Uterus (tissue), 4 donors: ENCODE data around the gene SLBP. TPM values are rescaled to one million over a fixed set of nuclear protein-coding genes. Genes with fewer than 3 reads are reported as not detected.

Experiments
- DNase-seq, 2 donors: peaks; one replicate each; pipeline ENCODE4 v3.0.0-alpha.2; 2019 to 2020
- H3K27ac ChIP-seq, 2 donors: fragments of 200-600 bp; sonication (generic); 1 replicate in 1 of 2; 2 replicates in 1 of 2; pipeline ENCODE4 v1.5.1; 2016 to 2018
- H3K27me3 ChIP-seq, 2 donors: fragments of 200-600 bp; sonication (generic); one replicate each; pipeline ENCODE4 v1.5.1; 2018 to 2019; ENCODE audit warnings: control low read depth in 1 of 2
- H3K36me3 ChIP-seq, 2 donors: fragments of 200-600 bp; sonication (generic); one replicate each; pipeline ENCODE4 v1.5.1; 2019; ENCODE audit warnings: control low read depth in 1 of 2
- H3K4me1 ChIP-seq, 2 donors: fragments of 200-600 bp; sonication (generic); one replicate each; pipeline ENCODE4 v1.5.1; 2018 to 2019; ENCODE audit warnings: control low read depth in 1 of 2
- H3K4me3 ChIP-seq, 2 donors: fragments of 200-600 bp; sonication (generic); 1 replicate in 1 of 2; 2 replicates in 1 of 2; pipeline ENCODE4 v1.5.1; 2018 to 2019; ENCODE audit warnings: mild to moderate bottlenecking in 1 of 2
- H3K9me3 ChIP-seq, 2 donors: fragments of 200-600 bp; sonication (generic); one replicate each; pipeline ENCODE4 v1.5.1; 2019; ENCODE audit warnings: control low read depth in 1 of 2
- POLR2A ChIP-seq, 2 donors: fragments of 450-650 bp; IDR thresholded peaks; one replicate each; pipeline ENCODE4 v1.6.1; 2016; ENCODE audit warnings: antibody characterized with exemption in 2 of 2, mild to moderate bottlenecking in 1 of 2, moderate library complexity in 1 of 2
- intact Hi-C: fragments of 100-400 bp; cut with DNase I; formaldehyde crosslinking; loops from one replicate; pipeline ENCODE4 v1.15.1; 2023; ENCODE audit warnings: low total_unique reads
- total RNA-seq, 4 donors: library from RNA; depleted of rRNA in 3 of 4; stranded (reverse); fragments of >200 nt in 3 of 4; gene quantifications; one replicate each; pipeline versions ENCODE4 v1.1.0 to v1.2.4, GENCODE V29; 2014 to 2023
- TF ChIP-seq, protein P1 (sequence below), 4 experiments: fragments of 200-600 bp in 2 of 4; fragments of 450-650 bp in 2 of 4; sonication (generic) in 2 of 4; IDR thresholded peaks; one replicate each; pipeline ENCODE4 v1.5.1; 2016 to 2019; ENCODE audit warnings: antibody characterized with exemption in 4 of 4, mild to moderate bottlenecking in 2 of 4, moderate library complexity in 1 of 4
- donor health status: DM: yes; HTN: yes; CAD: no.

Gene SLBP
- total RNA-seq, 4 donors from 2014 or later = 25.0 to 56.4 (median 41.4) TPM

DNA sequence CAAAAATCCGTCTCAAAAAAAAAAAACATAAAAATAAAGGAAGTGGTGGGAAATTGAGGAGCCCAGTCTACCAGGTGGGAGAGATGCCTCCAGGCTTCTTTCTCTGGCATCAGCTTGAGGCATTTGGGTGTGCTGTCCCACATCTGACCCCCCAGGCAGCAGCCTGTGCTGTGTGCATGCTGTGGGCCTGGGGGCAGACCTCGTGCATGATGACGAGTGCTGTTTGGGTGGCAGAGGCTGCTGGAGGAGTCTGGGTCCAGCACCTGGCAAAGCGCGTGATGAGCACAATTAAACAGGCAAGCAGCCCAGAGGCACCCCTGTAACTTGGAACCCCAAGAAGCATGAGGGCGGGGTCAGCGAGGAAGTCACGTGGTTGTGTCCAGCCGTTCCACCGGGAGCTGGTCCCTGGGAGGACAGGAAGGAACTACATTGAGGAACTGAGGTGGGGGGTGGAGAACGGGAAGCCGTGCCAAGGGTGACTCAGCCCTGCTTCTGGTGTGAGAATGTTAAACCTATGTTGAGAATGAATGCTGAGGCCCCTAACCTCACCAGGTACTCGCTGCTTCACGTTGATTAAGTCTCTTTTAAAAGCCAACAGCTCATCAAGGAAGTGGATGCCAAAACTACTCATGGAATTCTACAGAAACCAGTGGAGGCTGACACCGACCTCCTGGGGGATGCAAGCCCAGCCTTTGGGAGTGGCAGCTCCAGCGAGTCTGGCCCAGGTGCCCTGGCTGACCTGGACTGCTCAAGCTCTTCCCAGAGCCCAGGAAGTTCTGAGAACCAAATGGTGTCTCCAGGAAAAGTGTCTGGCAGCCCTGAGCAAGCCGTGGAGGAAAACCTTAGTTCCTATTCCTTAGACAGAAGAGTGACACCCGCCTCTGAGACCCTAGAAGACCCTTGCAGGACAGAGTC, 15.3 kb upstream of the SLBP start:
- Histone ChIP-seq H3K27ac (peak overlapping the region in 1 of 2 donors; percentile 52), H3K4me1 (no peaks in the 10 kb centered on the region)
- peak in 1 of 2 donors; percentile 61 for DNase-seq

DNA sequence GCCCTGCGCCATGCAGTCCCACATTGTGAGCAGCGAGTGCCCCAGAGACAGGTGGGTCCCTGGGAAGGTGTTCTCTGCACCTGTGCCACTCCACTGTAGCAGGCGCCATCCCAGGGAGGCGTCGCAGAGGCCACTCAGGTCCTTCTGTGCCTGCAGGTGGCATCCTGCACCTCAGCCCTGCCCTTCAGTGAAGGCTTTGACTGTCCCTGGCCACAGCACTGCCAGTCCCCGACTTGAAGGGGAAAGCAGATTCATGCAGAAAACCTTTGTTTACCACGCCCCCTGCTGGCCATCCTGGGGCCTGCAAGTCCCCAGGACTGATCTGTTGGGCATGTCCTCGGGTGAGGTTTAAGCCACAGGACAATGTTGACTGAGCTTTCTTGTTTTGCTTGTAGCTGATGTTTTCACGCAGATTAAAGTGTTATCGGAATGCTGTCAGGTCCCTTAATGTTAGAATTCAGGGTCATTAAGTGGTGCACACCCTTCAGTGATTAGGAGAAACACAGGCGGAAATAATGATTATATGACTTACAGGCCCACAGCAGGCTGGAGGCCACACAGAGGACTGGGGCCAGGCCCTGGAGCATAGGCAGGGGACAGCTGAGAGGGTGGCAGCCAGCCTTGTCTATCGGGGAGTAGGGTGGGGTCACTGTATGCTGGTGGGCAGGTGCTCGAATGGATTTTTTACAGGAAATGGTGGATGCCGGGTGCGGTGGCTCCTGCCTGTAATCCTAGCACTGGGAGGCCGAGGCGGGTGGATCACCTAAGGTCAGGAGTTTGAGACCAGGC, 14.2 kb upstream of the SLBP start:
- Histone ChIP-seq H3K9me3 (no peaks in the 10 kb centered on the region), H3K27me3 (no peaks in the 10 kb centered on the region), H3K36me3 (no peaks in the 10 kb centered on the region), H3K4me1 (peaks cover 0 to 9% of the 10 kb centered on the region in 2 donors), H3K27ac (peak overlapping the region in 1 of 2 donors; percentile 52), H3K4me3 (no peak overlapping the region)
- TF ChIP-seq, protein P1, sequence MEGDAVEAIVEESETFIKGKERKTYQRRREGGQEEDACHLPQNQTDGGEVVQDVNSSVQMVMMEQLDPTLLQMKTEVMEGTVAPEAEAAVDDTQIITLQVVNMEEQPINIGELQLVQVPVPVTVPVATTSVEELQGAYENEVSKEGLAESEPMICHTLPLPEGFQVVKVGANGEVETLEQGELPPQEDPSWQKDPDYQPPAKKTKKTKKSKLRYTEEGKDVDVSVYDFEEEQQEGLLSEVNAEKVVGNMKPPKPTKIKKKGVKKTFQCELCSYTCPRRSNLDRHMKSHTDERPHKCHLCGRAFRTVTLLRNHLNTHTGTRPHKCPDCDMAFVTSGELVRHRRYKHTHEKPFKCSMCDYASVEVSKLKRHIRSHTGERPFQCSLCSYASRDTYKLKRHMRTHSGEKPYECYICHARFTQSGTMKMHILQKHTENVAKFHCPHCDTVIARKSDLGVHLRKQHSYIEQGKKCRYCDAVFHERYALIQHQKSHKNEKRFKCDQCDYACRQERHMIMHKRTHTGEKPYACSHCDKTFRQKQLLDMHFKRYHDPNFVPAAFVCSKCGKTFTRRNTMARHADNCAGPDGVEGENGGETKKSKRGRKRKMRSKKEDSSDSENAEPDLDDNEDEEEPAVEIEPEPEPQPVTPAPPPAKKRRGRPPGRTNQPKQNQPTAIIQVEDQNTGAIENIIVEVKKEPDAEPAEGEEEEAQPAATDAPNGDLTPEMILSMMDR (IDR thresholded peaks at IDR 0.05) = peak; percentile 86 to 96 (median 90)
- no peak for TF ChIP-seq POLR2A (IDR thresholded peaks at IDR 0.05)
- intact Hi-C loops = loop anchor here (5.0 kb wide), 1 partner anchor 34 kb away; no protein-coding TSS in a partner anchor
- peak; percentile 79 to 83 for DNase-seq

More for the DNA sequence above, 15.3 kb upstream of the SLBP start:
- H3K36me3 ChIP-seq = no peaks in the 10 kb centered on the region
- no peaks in the 10 kb centered on the region for H3K9me3 ChIP-seq
- TF ChIP-seq, protein P1 (IDR thresholded peaks at IDR 0.05) = no peak
- no peak for TF ChIP-seq POLR2A (IDR thresholded peaks at IDR 0.05)
- intact Hi-C loops = loop anchor here (5.0 kb wide), 1 partner anchor 35 kb away; no protein-coding TSS in a partner anchor
- H3K27me3 ChIP-seq = no peaks in the 10 kb centered on the region
- no peak overlapping the region for H3K4me3 ChIP-seq

DNA sequence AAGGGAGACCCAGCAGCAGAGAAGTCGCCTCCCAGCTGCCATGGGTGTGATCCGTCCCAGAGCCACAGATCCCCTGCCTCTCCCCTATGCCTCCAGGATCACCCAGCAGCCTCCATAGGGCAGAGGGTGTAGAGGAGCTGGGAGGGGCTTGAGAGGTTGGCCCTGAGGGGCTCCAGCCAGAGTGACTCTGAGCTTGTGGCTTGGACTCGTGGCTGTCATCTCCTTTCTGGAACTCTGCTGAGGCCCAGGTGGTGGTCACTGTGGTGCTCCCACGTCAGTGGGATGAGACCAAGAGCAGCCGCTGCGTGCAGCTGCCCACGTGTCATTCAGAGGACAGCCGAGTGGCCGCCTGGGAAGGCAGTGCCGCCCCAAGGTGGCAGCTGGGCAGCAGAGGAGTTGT, 13.4 kb upstream of the SLBP start:
- Histone ChIP-seq H3K36me3 (no peaks in the 10 kb centered on the region), H3K9me3 (no peaks in the 10 kb centered on the region), H3K4me1 (peaks cover 0 to 9% of the 10 kb centered on the region in 2 donors), H3K27me3 (no peaks in the 10 kb centered on the region), H3K27ac (no peak overlapping the region), H3K4me3 (no peak overlapping the region)
- intact Hi-C loops = loop anchor here (5.0 kb wide), 1 partner anchor 33 kb away; no protein-coding TSS in a partner anchor
- no peak for TF ChIP-seq POLR2A (IDR thresholded peaks at IDR 0.05)
- TF ChIP-seq, protein P1 (IDR thresholded peaks at IDR 0.05) = no peak
- DNase-seq = no peak

DNA sequence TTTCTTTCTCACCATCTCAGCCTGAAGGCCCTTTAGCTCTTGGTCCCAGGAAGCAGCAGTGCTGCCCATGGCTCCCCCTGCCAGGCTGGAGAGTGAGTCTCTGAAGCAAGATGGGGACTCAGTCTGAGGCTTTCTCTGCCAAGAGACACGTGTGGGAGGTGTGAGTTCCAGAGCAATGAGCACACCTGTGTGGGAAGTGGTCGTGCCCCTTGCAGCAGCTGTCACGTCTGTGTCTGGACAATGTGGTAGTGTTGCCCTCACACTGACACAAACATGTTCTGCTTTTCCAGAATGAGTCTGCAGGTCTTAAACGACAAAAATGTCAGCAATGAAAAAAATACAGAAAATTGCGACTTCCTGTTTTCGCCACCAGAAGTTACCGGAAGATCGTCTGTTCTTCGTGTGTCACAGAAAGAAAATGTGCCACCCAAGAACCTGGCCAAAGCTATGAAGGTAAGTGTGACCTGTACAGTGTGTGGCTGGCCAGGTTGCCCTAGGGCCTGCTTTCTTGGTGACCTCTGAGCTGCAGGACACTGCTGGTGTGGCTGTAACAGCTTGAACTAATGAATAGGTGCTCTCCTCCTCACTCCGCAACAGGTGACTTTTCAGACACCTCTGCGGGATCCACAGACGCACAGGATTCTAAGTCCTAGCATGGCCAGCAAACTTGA, 11.1 kb upstream of the SLBP start:
- Histone ChIP-seq H3K27ac (no peak overlapping the region), H3K9me3 (no peaks in the 10 kb centered on the region), H3K4me3 (no peak overlapping the region), H3K27me3 (no peaks in the 10 kb centered on the region), H3K36me3 (no peaks in the 10 kb centered on the region), H3K4me1 (peaks cover 0 to 19% of the 10 kb centered on the region in 2 donors)
- intact Hi-C loops = loop anchor here (5.0 kb wide), 1 partner anchor 134 kb away; the partner anchor contains the start of gene LETM1
- TF ChIP-seq POLR2A (IDR thresholded peaks at IDR 0.05) = no peak
- TF ChIP-seq, protein P1 (IDR thresholded peaks at IDR 0.05) = no peak
- DNase-seq = no peak
